MM.1S (cell line): ENCODE data around the gene OR52K2.

ENCODE experiments used
- DNase-seq: peaks from one replicate; pipeline ENCODE4 v3.0.0-alpha.2; 2015
- H2AFZ ChIP-seq: fragments of 300-600 bp; sonication (generic); 2 replicates; pipeline ENCODE4 v1.6.0; 2016; ENCODE audit warnings: antibody characterized with exemption, low read length
- H3F3A ChIP-seq: fragments of 300-600 bp; sonication (generic); 2 replicates; pipeline ENCODE4 v1.6.1; 2016; ENCODE audit warnings: mild to moderate bottlenecking, antibody characterized with exemption, low read length, moderate library complexity, mixed read lengths; ENCODE audit not compliant: insufficient read depth
- H3K27ac ChIP-seq: fragments of 300-600 bp; sonication (generic); 2 replicates; pipeline ENCODE4 v1.5.1; 2016; ENCODE audit warnings: mild to moderate bottlenecking, low read length
- H3K27me3 ChIP-seq: fragments of 300-600 bp; sonication (generic); replicated peaks from 2 replicates; pipeline ENCODE4 v1.6.0; 2016; ENCODE audit warnings: low read length; ENCODE audit not compliant: insufficient read depth
- H3K36me3 ChIP-seq: fragments of 300-600 bp; sonication (generic); replicated peaks from 2 replicates; pipeline ENCODE4 v1.6.1; 2016; ENCODE audit warnings: mild to moderate bottlenecking, low read length, mixed read lengths; ENCODE audit not compliant: insufficient read depth
- H3K4me1 ChIP-seq: fragments of 300-600 bp; sonication (generic); 2 replicates; pipeline ENCODE4 v1.6.1; 2016; ENCODE audit warnings: low read length, mixed read lengths
- H3K4me2 ChIP-seq: fragments of 300-600 bp; sonication (generic); 2 replicates; pipeline ENCODE4 v1.6.0; 2016; ENCODE audit warnings: low read depth, low read length
- H3K4me3 ChIP-seq: fragments of 300-600 bp; sonication (generic); 2 replicates; pipeline ENCODE4 v1.5.1; 2016; ENCODE audit warnings: low read length, mixed read lengths
- H3K79me2 ChIP-seq: fragments of 300-600 bp; sonication (generic); 2 replicates; pipeline ENCODE4 v1.6.1; 2016; ENCODE audit warnings: mixed run types, low read length, mixed read lengths
- H3K9ac ChIP-seq: fragments of 300-600 bp; sonication (generic); 2 replicates; pipeline ENCODE4 v1.6.1; 2016; ENCODE audit warnings: low read length, mixed read lengths
- H3K9me2 ChIP-seq: fragments of 300-600 bp; sonication (generic); replicated peaks from 2 replicates; pipeline ENCODE4 v1.6.1; 2016; ENCODE audit warnings: mild to moderate bottlenecking, low read length, mixed read lengths; ENCODE audit not compliant: insufficient read depth
- H3K9me3 ChIP-seq: fragments of 300-600 bp; sonication (generic); replicated peaks from 2 replicates; pipeline ENCODE4 v1.6.1; 2016; ENCODE audit warnings: mild to moderate bottlenecking, low read length, mixed read lengths; ENCODE audit not compliant: insufficient read depth
- H4K20me1 ChIP-seq: fragments of 300-600 bp; sonication (generic); 2 replicates; pipeline ENCODE4 v1.6.1; 2016; ENCODE audit warnings: mild to moderate bottlenecking, low read length, moderate library complexity, mixed read lengths; ENCODE audit not compliant: insufficient read depth
- CTCF ChIP-seq: fragments of 300-600 bp; sonication (generic); IDR thresholded peaks from 2 replicates; pipeline ENCODE4 v1.5.1; 2016; ENCODE audit warnings: antibody characterized with exemption, low read length, mixed read lengths
- EZH2 ChIP-seq: fragments of 300-600 bp; sonication (generic); optimal IDR thresholded peaks from 2 replicates; pipeline ENCODE3; 2017; ENCODE audit warnings: low read depth, mild to moderate bottlenecking, antibody characterized with exemption, low read length, mixed read lengths
- EZH2phosphoT487 ChIP-seq: fragments of 300-600 bp; sonication (generic); IDR thresholded peaks from 2 replicates; pipeline ENCODE4 v1.6.1; 2018; ENCODE audit warnings: antibody characterized with exemption, low read length

The OR52K2 gene

GRCh38 chr11:4464216-4465159 lies 15.4 kb downstream of the OR52K2 start:
- Histone ChIP-seq H2AFZ (no peak overlapping the region), H3K27me3 (no peaks in the 10 kb centered on the region), H3K36me3 (no peaks in the 10 kb centered on the region), H3K27ac (no peak overlapping the region), H3K9ac (no peak overlapping the region), H3K9me3 (no peaks in the 10 kb centered on the region), H3K4me3 (no peak overlapping the region), H3K79me2 (no peaks in the 10 kb centered on the region), H3K4me1 (no peaks in the 10 kb centered on the region), H3K9me2 (no peaks in the 10 kb centered on the region), H3K4me2 (no peak overlapping the region), H3F3A (no peaks in the 10 kb centered on the region), H4K20me1 (no peaks in the 10 kb centered on the region)
- DNase-seq: no peak
- no peak for TF ChIP-seq EZH2
- no peak for TF ChIP-seq CTCF
- TF ChIP-seq EZH2phosphoT487: no peak

- no peak for DNase-seq
- Histone ChIP-seq H3K4me1 (no peaks in the 10 kb centered on the region), H3K9me3 (no peaks in the 10 kb centered on the region), H2AFZ (no peak overlapping the region), H3K9ac (no peak overlapping the region), H3F3A (no peaks in the 10 kb centered on the region), H3K9me2 (no peaks in the 10 kb centered on the region), H3K4me3 (no peak overlapping the region), H4K20me1 (no peaks in the 10 kb centered on the region), H3K27me3 (no peaks in the 10 kb centered on the region), H3K36me3 (no peaks in the 10 kb centered on the region), H3K27ac (no peak overlapping the region), H3K4me2 (no peak overlapping the region), H3K79me2 (no peaks in the 10 kb centered on the region)
- TF ChIP-seq EZH2phosphoT487: no peak
- TF ChIP-seq CTCF: no peak
- TF ChIP-seq EZH2: no peak
Measured at GRCh38 chr11:4465407-4465806, 16.3 kb downstream of the OR52K2 start.

GRCh38 chr11:4466131-4466870 lies 17.2 kb downstream of the OR52K2 start:
- Histone ChIP-seq H3K9me3 (no peaks in the 10 kb centered on the region), H2AFZ (no peak overlapping the region), H3K79me2 (no peaks in the 10 kb centered on the region), H3K27me3 (no peaks in the 10 kb centered on the region), H3K4me3 (no peak overlapping the region), H3K4me1 (no peaks in the 10 kb centered on the region), H3K27ac (no peak overlapping the region), H4K20me1 (no peaks in the 10 kb centered on the region), H3K9me2 (no peaks in the 10 kb centered on the region), H3K36me3 (no peaks in the 10 kb centered on the region), H3F3A (no peaks in the 10 kb centered on the region), H3K4me2 (no peak overlapping the region), H3K9ac (no peak overlapping the region)
- no peak for TF ChIP-seq EZH2phosphoT487
- TF ChIP-seq EZH2: no peak
- TF ChIP-seq CTCF: no peak
- DNase-seq: no peak
